HG02970 (cell line): Measurements from ENCODE around the gene PCSK4.

Experiments used
- ATAC-seq: cut with Tn5 transposase; IDR thresholded peaks from one replicate; pipeline ENCODE4 v1.9.1; 2021; ENCODE audit warnings: mild to moderate bottlenecking, moderate library complexity, moderate number of reproducible peaks; ENCODE audit not compliant: unreplicated experiment, low FRiP score

PCSK4 gene

DNA sequence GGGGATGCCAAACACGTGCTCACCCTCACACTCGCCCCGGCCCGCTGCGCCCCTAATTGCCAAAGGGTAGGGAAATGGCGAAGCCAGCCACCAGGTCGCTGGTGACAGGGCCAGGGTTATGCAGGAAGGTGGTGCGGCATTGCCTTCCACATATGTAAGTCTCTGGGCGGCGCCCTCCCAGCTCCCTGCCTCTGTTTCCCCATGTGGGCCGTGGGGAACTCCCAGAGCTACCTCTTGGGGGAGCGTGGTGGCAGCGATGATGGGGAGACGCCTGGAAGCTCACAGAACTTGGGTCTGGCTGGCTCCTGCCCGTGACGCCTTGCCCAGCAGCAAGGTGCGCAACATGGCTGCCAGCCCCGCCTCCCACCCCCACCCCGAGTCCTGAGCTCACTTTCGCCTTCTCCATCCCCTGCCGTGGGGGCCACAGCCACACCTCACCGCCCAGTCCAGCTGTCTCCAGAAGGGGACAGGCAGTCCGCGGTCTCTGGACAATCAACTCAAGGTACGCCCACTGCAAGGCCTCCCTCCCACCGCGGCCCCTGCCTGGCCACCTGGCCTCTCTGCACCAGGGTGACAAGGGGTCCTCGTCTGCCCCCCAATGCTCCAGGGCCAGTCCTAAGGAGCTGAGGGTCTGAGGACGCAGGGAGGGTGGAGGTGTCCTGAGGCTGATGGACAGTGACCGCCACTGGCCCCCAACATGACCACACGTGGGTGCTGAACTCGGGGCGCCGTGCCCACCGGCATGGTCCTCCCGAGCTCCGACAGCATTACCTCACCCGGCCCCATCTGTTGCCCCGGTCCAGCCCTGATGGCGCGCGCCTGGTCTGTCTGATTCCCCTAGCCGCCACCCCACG is 17.7 kb downstream of the PCSK4 start:
- ATAC-seq: no peak

- no peak for ATAC-seq
These were observed 18.5 kb downstream of the PCSK4 start for GRCh38 chr19:1471515-1472160.

DNA sequence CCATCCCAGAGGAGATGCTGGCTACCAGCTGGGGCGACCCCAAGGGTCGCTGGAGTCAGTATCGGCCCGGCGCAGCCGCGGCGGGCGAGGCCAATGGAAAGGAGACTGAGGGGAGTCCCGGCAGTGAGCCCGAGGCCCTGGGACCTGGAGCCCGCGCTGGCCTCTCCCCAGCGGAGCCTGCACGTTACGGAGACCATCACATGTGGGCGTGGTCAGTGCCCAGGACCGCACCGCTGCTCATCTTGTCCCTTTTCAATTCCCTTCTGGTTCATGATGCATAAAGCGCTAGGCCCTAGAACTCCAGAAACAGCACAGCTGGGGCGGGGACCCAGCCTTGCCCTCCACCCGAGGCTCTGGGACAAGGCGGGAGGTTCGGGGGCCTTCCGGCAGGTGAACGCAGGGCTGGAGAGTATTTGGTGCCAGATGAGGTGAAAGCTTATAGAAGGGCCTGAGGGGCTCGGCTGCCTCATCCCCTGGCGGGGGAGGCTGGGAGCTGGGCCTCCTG is 19.1 kb downstream of the PCSK4 start:
- no peak for ATAC-seq

DNA sequence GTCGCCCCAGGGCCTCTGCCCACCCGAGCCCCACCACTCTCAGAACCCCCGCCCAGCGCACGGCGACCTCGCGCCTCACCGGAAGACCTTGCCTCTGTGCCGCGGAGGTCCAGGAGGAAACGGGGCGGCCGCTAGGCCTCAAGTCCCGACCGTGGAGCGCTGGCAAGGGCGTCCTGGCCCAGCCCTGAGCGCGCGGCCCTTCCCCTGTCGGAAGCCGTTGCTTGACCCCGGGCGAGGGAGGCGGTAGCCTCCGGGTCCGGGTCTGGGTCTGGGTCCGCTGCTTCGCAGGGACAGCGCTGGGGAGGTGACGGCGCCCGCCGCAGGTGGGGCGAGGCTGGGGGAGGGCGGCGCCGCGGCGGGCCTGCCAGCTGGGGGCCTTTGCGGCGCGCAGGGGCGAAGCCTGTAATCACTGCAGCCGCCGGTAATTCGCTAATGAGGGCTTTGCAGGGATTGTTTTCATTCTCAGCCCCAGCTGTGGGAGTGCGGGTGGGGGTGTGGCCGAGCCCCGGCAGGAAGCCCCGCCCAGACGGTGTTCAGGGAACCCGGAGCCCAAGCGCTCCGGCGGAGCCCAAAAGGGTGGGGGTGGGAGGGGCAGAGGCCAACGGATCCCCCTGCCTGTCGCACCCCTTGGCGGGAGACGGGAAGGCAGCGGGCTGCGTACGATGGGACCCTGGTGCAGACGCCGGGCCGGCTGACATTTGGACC is 19.7 kb downstream of the PCSK4 start:
- no peak for ATAC-seq

GRCh38 chr19:1470055-1470304 is 20.2 kb downstream of the PCSK4 start:
- ATAC-seq: no peak

DNA sequence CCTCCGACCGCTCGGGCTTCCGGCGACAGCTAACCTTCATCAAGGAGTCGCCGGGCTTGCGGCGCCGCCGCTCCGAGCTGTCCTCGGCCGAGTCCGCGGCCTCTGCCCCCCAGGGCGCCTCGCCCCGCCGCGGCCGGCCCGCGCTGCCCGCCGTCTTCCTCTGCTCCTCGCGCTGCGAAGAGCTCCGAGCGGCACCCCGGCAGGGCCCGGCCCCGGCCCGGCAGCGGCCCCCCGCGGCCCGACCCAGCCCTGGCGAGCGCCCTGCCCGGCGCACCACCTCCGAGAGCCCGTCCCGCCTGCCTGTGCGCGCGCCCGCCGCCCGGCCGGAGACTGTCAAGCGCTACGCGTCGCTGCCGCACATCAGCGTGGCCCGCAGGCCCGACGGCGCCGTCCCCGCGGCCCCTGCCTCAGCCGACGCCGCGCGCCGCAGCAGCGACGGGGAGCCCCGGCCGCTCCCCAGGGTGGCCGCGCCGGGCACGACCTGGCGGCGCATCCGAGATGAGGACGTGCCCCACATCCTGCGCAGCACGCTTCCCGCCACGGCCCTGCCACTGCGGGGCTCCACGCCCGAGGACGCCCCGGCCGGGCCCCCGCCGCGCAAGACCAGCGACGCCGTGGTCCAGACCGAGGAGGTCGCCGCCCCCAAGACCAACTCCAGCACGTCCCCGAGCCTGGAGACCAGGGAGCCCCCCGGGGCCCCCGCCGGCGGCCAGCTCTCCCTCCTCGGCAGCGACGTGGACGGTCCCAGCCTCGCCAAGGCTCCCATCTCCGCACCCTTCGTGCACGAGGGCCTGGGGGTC is 20.7 kb downstream of the PCSK4 start:
- no peak for ATAC-seq

- ATAC-seq: no peak
These were observed 21.3 kb downstream of the PCSK4 start for GRCh38 chr19:1468821-1469254.

GRCh38 chr19:1468274-1468820 is 21.8 kb downstream of the PCSK4 start:
- ATAC-seq: no peak

GRCh38 chr19:1467490-1468273 is 22.5 kb downstream of the PCSK4 start:
- no peak for ATAC-seq

DNA sequence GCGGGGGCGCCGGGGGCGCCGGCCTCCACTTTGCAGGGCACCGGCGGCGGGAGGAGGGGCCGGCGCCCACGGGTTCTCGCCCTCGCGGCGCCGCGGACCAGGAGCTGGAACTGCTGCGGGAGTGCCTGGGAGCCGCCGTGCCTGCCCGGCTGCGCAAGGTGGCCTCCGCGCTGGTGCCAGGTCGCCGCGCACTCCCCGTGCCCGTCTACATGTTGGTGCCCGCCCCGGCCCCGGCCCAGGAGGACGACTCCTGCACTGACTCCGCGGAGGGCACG is 23.0 kb downstream of the PCSK4 start:
- no peak for ATAC-seq

DNA sequence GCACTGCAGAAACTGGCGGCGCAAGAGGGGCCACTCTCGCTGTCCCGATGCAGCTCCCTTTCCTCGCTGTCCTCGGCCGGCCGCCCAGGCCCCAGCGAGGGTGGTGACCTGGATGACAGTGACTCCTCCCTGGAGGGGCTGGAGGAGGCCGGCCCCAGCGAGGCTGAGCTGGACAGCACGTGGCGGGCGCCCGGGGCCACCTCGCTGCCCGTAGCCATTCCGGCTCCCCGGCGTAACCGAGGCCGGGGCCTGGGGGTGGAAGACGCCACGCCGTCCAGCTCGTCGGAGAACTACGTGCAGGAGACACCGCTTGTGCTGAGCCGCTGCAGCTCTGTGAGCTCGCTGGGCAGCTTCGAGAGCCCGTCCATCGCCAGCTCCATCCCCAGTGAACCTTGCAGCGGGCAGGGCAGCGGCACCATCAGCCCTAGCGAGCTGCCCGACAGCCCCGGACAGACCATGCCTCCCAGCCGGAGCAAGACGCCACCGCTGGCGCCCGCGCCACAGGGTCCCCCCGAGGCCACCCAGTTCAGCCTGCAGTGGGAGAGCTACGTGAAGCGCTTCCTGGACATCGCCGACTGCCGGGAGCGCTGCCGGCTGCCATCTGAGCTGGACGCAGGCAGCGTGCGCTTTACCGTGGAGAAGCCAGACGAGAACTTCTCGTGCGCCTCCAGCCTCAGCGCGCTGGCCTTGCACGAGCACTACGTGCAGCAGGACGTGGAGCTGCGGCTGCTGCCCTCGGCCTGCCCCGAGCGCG is 23.5 kb downstream of the PCSK4 start:
- no peak for ATAC-seq

- ATAC-seq: no peak
These were observed 24.1 kb downstream of the PCSK4 start for GRCh38 chr19:1466018-1466460.

- no peak for ATAC-seq
These were observed 24.7 kb downstream of the PCSK4 start for GRCh38 chr19:1465191-1466016.

DNA sequence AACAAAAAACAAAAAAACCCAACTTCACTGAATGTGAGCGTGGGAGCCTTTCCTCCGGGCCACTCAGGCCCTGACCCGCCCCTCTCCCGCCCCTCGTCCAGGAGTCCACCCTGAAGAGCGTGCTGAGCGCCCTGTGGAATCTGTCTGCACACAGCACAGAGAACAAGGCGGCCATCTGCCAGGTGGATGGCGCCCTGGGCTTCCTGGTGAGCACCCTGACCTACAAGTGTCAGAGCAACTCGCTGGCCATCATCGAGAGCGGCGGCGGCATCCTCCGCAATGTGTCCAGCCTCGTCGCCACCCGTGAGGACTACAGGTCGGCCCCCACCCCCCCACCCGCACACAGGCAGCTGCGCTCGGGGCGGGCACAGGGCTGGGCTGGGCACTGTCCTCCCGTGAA is 28.3 kb downstream of the PCSK4 start:
- no peak for ATAC-seq

- ATAC-seq: no peak
These were observed 29.8 kb downstream of the PCSK4 start for GRCh38 chr19:1460033-1460995.

DNA sequence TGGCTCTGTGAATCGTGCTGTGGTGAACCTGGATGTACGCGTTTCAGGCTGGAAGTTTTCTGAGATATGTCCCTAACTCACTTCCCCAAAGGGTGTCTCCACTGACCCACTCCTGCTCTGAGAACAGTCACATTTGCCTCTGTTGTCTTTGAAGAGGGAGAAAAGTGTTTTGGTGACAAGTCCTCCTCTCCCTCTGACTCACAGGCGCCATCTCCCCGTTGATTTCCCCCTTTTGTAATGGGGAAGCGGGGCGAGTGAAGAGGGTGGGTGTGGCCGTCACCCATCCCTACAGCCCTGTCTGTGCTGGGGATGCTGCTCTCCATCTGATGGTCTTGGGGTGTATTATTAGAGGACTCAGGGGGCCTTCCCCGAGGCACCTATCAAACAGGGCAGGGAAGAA is 30.7 kb downstream of the PCSK4 start:
- no peak for ATAC-seq

DNA sequence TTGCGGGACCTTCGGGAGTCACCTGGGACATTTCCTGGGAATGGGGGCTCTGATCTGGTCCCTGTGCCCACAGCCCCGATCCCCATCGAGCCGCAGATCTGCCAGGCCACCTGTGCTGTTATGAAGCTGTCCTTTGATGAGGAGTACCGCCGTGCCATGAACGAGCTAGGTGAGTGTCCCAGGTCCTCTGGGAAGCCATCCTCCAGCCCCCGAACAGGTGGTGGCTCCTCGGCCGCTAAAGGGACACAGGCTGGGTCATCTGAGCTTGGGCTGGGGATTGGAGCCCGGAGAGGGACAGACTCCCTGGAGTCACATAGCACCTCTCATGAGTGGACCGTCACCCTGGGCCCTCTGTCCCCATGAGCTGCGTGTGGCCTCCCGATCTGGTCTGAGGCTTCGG is 32.3 kb downstream of the PCSK4 start:
- no peak for ATAC-seq
